HG02970 (cell line): ENCODE measurements around the gene DCTN5.
"Not testable (repeated sequence)": the region's sequence is repeated elsewhere in the genome, so short reads cannot be mapped to it uniquely, and the experiment has no call there.

Experiments
- ATAC-seq: cut with Tn5 transposase; IDR thresholded peaks from one replicate; pipeline ENCODE4 v1.9.1; 2021; ENCODE audit warnings: mild to moderate bottlenecking, moderate library complexity, moderate number of reproducible peaks; ENCODE audit not compliant: unreplicated experiment, low FRiP score

Gene DCTN5

GRCh38 chr16:23691483-23692189 is 50.4 kb downstream of the DCTN5 start:
- no peak for ATAC-seq

- no peak for ATAC-seq
These were observed 51.0 kb downstream of the DCTN5 start for GRCh38 chr16:23692190-23692837.

GRCh38 chr16:23694265-23694643 is 53.0 kb downstream of the DCTN5 start:
- ATAC-seq = no peak

GRCh38 chr16:23694644-23695373 is 53.5 kb downstream of the DCTN5 start:
- ATAC-seq = no peak

GRCh38 chr16:23695756-23696155 is 54.5 kb downstream of the DCTN5 start:
- no peak for ATAC-seq

GRCh38 chr16:23699100-23699499 is 57.8 kb downstream of the DCTN5 start:
- no peak for ATAC-seq

- ATAC-seq = no peak
These were observed 58.8 kb downstream of the DCTN5 start for GRCh38 chr16:23700093-23700492.

GRCh38 chr16:23700509-23700908 is 59.2 kb downstream of the DCTN5 start:
- no peak for ATAC-seq

GRCh38 chr16:23701045-23701444 is 59.8 kb downstream of the DCTN5 start:
- ATAC-seq = no peak

- ATAC-seq = no peak
These were observed 61.7 kb downstream of the DCTN5 start for GRCh38 chr16:23702951-23703350.

GRCh38 chr16:23704772-23705516 is 63.7 kb downstream of the DCTN5 start:
- ATAC-seq = no peak

- ATAC-seq = no peak
These were observed 64.2 kb downstream of the DCTN5 start for GRCh38 chr16:23705517-23705902.

GRCh38 chr16:23706439-23706838 is 65.2 kb downstream of the DCTN5 start:
- no peak for ATAC-seq

GRCh38 chr16:23709536-23709935 is 68.3 kb downstream of the DCTN5 start:
- ATAC-seq = no peak

- ATAC-seq = no peak
These were observed 68.7 kb downstream of the DCTN5 start for GRCh38 chr16:23710008-23710407.

GRCh38 chr16:23710504-23710903 is 69.2 kb downstream of the DCTN5 start:
- ATAC-seq = no peak

GRCh38 chr16:23711785-23712184 is 70.5 kb downstream of the DCTN5 start:
- no peak for ATAC-seq

- no peak for ATAC-seq
These were observed 71.7 kb downstream of the DCTN5 start, which contains the start of gene ERN2 for GRCh38 chr16:23712976-23713375. Gene ERN2 (minus strand): TSS chr16:23713222. CDS start chr16:23713187, 35 bp downstream.

- no peak for ATAC-seq
These were observed 75.2 kb downstream of the DCTN5 start for GRCh38 chr16:23716484-23716883.

GRCh38 chr16:23722613-23723240 is 81.5 kb downstream of the DCTN5 start:
- not testable (repeated sequence) for ATAC-seq
